HG03280 (cell line): ENCODE measurements around the gene TMEM218.

Source experiments
- ATAC-seq: cut with Tn5 transposase; IDR thresholded peaks from one replicate; pipeline ENCODE4 v1.9.1; 2021; ENCODE audit warnings: mild to moderate bottlenecking, moderate library complexity; ENCODE audit not compliant: unreplicated experiment

Gene TMEM218

GRCh38 chr11:125129316-125129993 is 18.0 kb upstream of the TMEM218 start:
- ATAC-seq, result no peak

GRCh38 chr11:125128450-125128849 is 17.0 kb upstream of the TMEM218 start:
- ATAC-seq, result no peak

- no peak for ATAC-seq
Measured at GRCh38 chr11:125124618-125124992, 13.2 kb upstream of the TMEM218 start.

- peak; percentile 88 for ATAC-seq
Measured at GRCh38 chr11:125123947-125124617, 12.7 kb upstream of the TMEM218 start.

- no peak for ATAC-seq
Measured at GRCh38 chr11:125123194-125123946, 11.9 kb upstream of the TMEM218 start.

GRCh38 chr11:125117429-125117828 is 6.0 kb upstream of the TMEM218 start:
- ATAC-seq, result no peak

GRCh38 chr11:125114518-125114917 is 3.1 kb upstream of the TMEM218 start:
- ATAC-seq, result no peak

- ATAC-seq, result no peak
Measured at GRCh38 chr11:125112208-125112604, 780 bp upstream of the TMEM218 start.

- ATAC-seq, result no peak
Measured at GRCh38 chr11:125111001-125111342, 454 bp downstream of the TMEM218 start.

- ATAC-seq, result no peak
Measured at GRCh38 chr11:125110506-125110905, 920 bp downstream of the TMEM218 start.

- ATAC-seq, result no peak
Measured at GRCh38 chr11:125108469-125108868, 3.0 kb downstream of the TMEM218 start.

- ATAC-seq, result no peak
Measured at GRCh38 chr11:125105926-125106325, 5.5 kb downstream of the TMEM218 start.

GRCh38 chr11:125102510-125102909 is 8.9 kb downstream of the TMEM218 start:
- no peak for ATAC-seq

- ATAC-seq, result no peak
Measured at GRCh38 chr11:125102025-125102424, 9.4 kb downstream of the TMEM218 start.

- no peak for ATAC-seq
Measured at GRCh38 chr11:125101596-125101995, 9.8 kb downstream of the TMEM218 start.

GRCh38 chr11:125100136-125100535 is 11.3 kb downstream of the TMEM218 start:
- no peak for ATAC-seq

- ATAC-seq, result no peak
Measured at GRCh38 chr11:125094731-125095130, 16.7 kb downstream of the TMEM218 start.

- ATAC-seq, result no peak
Measured at GRCh38 chr11:125093502-125093901, 17.9 kb downstream of the TMEM218 start.

- no peak for ATAC-seq
Measured at GRCh38 chr11:125092669-125093068, 18.8 kb downstream of the TMEM218 start.

GRCh38 chr11:125091877-125092664 is 19.4 kb downstream of the TMEM218 start:
- ATAC-seq, result no peak

GRCh38 chr11:125091247-125091876 is 20.1 kb downstream of the TMEM218 start:
- ATAC-seq, result peak; percentile 61
